HG03095 (cell line): ENCODE measurements around the gene TMPRSS7.

ENCODE experiments used
- ATAC-seq: cut with Tn5 transposase; IDR thresholded peaks from one replicate; pipeline ENCODE4 v1.9.1; 2021; ENCODE audit warnings: moderate library complexity; ENCODE audit not compliant: unreplicated experiment

TMPRSS7 gene

GRCh38 chr3:112034436-112034835 lies at the start of gene TMPRSS7:
Gene TMPRSS7 (plus strand): TSS chr3:112034736. CDS start chr3:112034846, 110 bp downstream.
- no peak for ATAC-seq

- ATAC-seq: no peak
Measured at GRCh38 chr3:111986800-111987199, 47.7 kb upstream of the TMPRSS7 start.

GRCh38 chr3:111989061-111989678 lies 45.4 kb upstream of the TMPRSS7 start:
- peak; percentile 83 for ATAC-seq

- ATAC-seq: no peak
Measured at GRCh38 chr3:111993038-111993437, 41.5 kb upstream of the TMPRSS7 start.

GRCh38 chr3:111998636-111999483 lies 35.7 kb upstream of the TMPRSS7 start, which contains the start of gene TAGLN3:
Gene TAGLN3 (plus strand): TSS chr3:111998922. CDS start chr3:111999423, 501 bp downstream.
- no peak for ATAC-seq

- ATAC-seq: no peak
Measured at GRCh38 chr3:111999484-112000324, 34.8 kb upstream of the TMPRSS7 start.

GRCh38 chr3:112000367-112000771 lies 34.2 kb upstream of the TMPRSS7 start:
- no peak for ATAC-seq

- no peak for ATAC-seq
Measured at GRCh38 chr3:112000966-112001365, 33.6 kb upstream of the TMPRSS7 start.

GRCh38 chr3:112001526-112001925 lies 33.0 kb upstream of the TMPRSS7 start:
- ATAC-seq: no peak

- no peak for ATAC-seq
Measured at GRCh38 chr3:112002096-112002971, 32.2 kb upstream of the TMPRSS7 start.

- ATAC-seq: no peak
Measured at GRCh38 chr3:112003321-112004080, 31.0 kb upstream of the TMPRSS7 start.

GRCh38 chr3:112004187-112004586 lies 30.3 kb upstream of the TMPRSS7 start:
- ATAC-seq: no peak

GRCh38 chr3:112004669-112005068 lies 29.9 kb upstream of the TMPRSS7 start:
- no peak for ATAC-seq

GRCh38 chr3:112005091-112005672 lies 29.4 kb upstream of the TMPRSS7 start:
- ATAC-seq: no peak

GRCh38 chr3:112007633-112008032 lies 26.9 kb upstream of the TMPRSS7 start:
- no peak for ATAC-seq

- no peak for ATAC-seq
Measured at GRCh38 chr3:112009670-112010069, 24.9 kb upstream of the TMPRSS7 start.

GRCh38 chr3:112010636-112011035 lies 23.9 kb upstream of the TMPRSS7 start:
- no peak for ATAC-seq

- ATAC-seq: no peak
Measured at GRCh38 chr3:112011376-112011940, 23.1 kb upstream of the TMPRSS7 start.
